ENCODE results near the gene APLNR. TPM values are rescaled to one million over a fixed set of nuclear protein-coding genes. Genes with fewer than 3 reads are reported as not detected.

APLNR gene
- total RNA-seq, 1 donor from 2014 or later = not detected

DNA sequence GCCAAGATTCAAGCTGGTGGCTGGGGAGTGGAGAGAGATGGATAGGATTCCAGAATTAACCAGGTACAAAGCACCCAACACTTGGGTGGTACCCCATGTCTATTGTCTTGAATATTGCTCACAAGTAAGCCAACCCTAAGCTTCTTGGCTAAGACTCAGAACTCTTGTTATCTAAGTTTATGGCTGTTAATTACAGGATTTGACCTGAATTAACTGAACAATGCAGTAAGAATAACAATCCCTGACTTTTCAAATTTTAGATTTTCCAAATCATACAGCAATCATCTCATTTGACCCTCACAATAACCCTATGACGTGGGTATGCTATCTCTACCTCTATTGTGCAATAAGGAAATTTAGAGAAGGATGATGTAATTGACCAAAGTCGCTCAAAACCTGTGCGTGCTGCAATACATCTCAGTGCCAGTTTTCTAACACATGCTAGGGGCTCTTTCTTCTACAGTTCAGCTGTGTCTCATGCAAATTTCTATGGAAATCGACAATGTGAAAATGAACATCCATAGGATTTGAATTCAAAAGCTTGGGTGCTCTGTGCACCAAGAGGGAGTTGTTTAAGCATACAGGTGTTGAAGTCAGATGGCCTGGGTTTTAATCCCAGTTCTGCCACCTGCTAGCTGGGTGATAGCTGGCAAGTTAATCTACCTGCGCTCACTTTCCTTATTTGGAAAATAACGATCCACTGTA lies 40.1 kb upstream of the APLNR start:
- Histone ChIP-seq H3K27me3 (ENCODE audit: control insufficient read depth, insufficient read depth, low read length) (no peaks in the 10 kb centered on the region), H3K4me3 (ENCODE audit: low read depth, low read length) (no peak overlapping the region), H3K36me3 (ENCODE audit: control insufficient read depth, insufficient read depth, low read length) (no peaks in the 10 kb centered on the region)
- FAIRE-seq (no peak), DNase-seq (ENCODE audit: low read depth) (peak; percentile 82)
- TF ChIP-seq, protein P1, sequence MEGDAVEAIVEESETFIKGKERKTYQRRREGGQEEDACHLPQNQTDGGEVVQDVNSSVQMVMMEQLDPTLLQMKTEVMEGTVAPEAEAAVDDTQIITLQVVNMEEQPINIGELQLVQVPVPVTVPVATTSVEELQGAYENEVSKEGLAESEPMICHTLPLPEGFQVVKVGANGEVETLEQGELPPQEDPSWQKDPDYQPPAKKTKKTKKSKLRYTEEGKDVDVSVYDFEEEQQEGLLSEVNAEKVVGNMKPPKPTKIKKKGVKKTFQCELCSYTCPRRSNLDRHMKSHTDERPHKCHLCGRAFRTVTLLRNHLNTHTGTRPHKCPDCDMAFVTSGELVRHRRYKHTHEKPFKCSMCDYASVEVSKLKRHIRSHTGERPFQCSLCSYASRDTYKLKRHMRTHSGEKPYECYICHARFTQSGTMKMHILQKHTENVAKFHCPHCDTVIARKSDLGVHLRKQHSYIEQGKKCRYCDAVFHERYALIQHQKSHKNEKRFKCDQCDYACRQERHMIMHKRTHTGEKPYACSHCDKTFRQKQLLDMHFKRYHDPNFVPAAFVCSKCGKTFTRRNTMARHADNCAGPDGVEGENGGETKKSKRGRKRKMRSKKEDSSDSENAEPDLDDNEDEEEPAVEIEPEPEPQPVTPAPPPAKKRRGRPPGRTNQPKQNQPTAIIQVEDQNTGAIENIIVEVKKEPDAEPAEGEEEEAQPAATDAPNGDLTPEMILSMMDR (IDR thresholded peaks at IDR 0.05; ENCODE audit: insufficient read depth, low read length, severe bottlenecking) = no peak

DNA sequence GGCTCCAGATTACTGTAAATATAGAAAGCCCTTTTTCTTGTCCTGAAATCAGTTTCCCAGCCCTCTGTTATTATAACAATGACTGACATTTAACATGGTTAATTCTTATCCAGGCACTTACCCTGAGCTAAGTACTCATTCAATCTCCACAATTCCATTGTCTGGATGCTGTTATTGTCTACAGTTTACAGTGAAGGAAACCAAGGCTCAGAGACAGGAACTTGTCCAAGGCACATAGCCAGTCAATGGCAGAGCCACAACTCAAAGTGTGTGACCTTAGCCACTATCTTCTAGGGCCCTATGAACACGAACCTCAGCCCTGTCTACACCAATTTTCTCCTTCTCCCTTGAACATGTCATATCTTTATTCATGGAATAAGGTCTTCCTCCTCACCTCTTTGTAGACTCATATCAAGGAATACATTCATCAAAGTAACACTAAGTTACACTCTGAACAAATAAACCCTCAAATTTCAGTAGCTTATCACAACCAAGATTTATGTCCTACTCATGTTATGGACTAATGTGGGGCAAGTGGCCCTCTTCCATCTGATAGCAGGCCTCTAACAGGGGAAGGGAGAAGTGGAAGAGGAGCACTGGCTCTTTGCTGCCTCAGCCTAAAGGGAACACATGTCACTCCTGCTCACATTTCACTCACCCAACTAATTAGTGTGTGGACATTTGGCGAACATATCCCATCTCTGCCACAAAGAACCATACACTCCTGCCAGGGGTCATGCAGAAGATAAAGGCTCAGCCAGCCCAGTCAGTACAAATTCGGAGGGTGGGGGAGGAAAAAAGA lies 39.3 kb upstream of the APLNR start:
- Histone ChIP-seq H3K36me3 (ENCODE audit: control insufficient read depth, insufficient read depth, low read length) (no peaks in the 10 kb centered on the region), H3K4me3 (ENCODE audit: low read depth, low read length) (no peak overlapping the region), H3K27me3 (ENCODE audit: control insufficient read depth, insufficient read depth, low read length) (no peaks in the 10 kb centered on the region)
- DNase-seq (ENCODE audit: low read depth) = no peak
- TF ChIP-seq, protein P1 (IDR thresholded peaks at IDR 0.05; ENCODE audit: insufficient read depth, low read length, severe bottlenecking) = no peak
- FAIRE-seq = no peak

DNA sequence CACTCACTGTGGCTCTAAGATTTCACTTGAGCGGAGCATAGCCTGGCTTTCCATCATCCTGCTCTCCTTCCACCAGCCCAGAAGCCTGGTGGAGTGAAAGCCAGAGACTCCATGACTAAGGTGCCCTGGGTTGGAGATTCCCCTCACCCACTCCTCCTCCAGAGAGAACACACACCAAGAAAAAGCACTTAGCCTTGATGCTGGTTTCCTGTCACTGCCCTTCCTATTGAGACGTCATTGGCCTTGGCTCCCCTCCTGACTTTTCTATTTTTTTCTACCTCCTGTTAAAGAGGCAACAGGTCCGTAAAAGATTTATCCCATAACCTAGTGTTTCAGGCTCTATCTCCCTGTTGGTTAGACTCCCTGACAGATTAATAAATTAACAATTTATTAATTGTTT lies 38.5 kb upstream of the APLNR start:
- H3K36me3 ChIP-seq (ENCODE audit: control insufficient read depth, insufficient read depth, low read length) = no peaks in the 10 kb centered on the region
- no peak overlapping the region for H3K4me3 ChIP-seq (ENCODE audit: low read depth, low read length)
- DNase-seq (ENCODE audit: low read depth) (no peak), FAIRE-seq (no peak)
- TF ChIP-seq, protein P1 (IDR thresholded peaks at IDR 0.05; ENCODE audit: insufficient read depth, low read length, severe bottlenecking) = no peak
- no peaks in the 10 kb centered on the region for H3K27me3 ChIP-seq (ENCODE audit: control insufficient read depth, insufficient read depth, low read length)

DNA sequence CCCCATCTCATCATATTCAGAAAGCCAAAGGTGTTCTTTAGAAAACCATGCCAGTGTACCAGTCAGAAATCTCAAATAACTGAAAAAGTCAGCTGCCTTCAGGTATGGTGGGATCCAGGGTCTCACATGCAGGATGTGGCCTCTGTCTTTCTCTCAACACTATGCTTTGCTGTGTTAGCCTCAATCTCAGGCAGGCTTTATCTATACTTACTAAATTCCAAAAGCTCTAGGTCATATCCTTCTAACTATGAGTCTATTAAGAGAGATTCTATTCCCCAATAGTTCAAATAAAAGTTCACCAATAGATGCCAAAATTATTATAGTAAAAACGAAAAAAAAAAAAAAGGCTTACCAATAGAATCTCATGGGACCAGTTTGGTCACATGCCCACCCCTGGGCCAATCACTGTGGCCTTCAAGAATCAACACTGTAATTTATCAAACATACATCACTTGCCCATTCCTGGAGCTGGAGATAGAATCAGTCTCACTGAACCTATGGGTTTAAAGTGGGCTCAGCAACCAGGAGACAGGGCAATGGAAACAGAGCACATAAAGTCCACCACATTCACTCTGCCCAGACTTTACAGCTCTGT lies 38.0 kb upstream of the APLNR start:
- Histone ChIP-seq H3K36me3 (ENCODE audit: control insufficient read depth, insufficient read depth, low read length) (no peaks in the 10 kb centered on the region), H3K27me3 (ENCODE audit: control insufficient read depth, insufficient read depth, low read length) (no peaks in the 10 kb centered on the region), H3K4me3 (ENCODE audit: low read depth, low read length) (no peak overlapping the region)
- TF ChIP-seq, protein P1 (IDR thresholded peaks at IDR 0.05; ENCODE audit: insufficient read depth, low read length, severe bottlenecking) = no peak
- DNase-seq (ENCODE audit: low read depth) (peak; percentile 54), FAIRE-seq (no peak)

DNA sequence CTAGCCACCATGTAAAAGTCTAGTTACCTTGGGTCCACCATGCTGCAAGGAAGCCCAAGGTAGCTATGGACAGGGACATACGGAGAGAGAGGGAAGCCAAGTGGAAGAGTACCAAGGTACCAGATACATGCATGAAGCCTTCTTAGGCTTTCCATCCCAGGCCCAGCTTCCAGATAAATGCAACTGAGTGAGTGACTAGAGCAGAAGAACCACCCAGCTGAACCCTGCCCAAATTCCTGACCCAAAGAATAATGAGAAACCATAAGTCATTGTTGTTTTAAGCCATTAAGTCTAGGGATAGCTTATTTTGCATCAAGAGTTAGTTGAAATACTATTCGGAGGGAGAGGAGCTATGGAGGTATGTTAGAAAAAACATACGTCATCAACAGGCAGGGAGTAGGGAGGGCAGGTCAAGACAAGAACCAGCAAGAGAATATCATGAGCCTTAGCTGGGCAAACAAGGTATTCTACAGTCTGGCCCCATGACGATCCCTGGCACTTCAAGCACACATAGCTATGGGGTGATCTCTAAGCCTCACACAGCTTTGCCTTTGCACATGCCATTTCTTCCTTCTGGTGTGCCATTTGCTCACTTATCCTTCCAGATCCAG lies 36.5 kb upstream of the APLNR start:
- FAIRE-seq = peak; percentile 97
- Histone ChIP-seq H3K27me3 (ENCODE audit: control insufficient read depth, insufficient read depth, low read length) (no peaks in the 10 kb centered on the region), H3K4me3 (ENCODE audit: low read depth, low read length) (no peak overlapping the region), H3K36me3 (ENCODE audit: control insufficient read depth, insufficient read depth, low read length) (no peaks in the 10 kb centered on the region)
- peak; percentile 96 for DNase-seq (ENCODE audit: low read depth)
- TF ChIP-seq, protein P1 (IDR thresholded peaks at IDR 0.05; ENCODE audit: insufficient read depth, low read length, severe bottlenecking) = no peak

All from bronchial epithelial cell (primary cell).